HG03439 (cell line): ENCODE measurements around the gene CD82.
"Not testable (repeated sequence)": the region's sequence is repeated elsewhere in the genome, so short reads cannot be mapped to it uniquely, and the experiment has no call there.

ENCODE experiments used
- ATAC-seq: cut with Tn5 transposase; IDR thresholded peaks from one replicate; pipeline ENCODE4 v1.9.1; 2021; ENCODE audit warnings: mild to moderate bottlenecking, moderate library complexity; ENCODE audit not compliant: unreplicated experiment

CD82 gene

DNA sequence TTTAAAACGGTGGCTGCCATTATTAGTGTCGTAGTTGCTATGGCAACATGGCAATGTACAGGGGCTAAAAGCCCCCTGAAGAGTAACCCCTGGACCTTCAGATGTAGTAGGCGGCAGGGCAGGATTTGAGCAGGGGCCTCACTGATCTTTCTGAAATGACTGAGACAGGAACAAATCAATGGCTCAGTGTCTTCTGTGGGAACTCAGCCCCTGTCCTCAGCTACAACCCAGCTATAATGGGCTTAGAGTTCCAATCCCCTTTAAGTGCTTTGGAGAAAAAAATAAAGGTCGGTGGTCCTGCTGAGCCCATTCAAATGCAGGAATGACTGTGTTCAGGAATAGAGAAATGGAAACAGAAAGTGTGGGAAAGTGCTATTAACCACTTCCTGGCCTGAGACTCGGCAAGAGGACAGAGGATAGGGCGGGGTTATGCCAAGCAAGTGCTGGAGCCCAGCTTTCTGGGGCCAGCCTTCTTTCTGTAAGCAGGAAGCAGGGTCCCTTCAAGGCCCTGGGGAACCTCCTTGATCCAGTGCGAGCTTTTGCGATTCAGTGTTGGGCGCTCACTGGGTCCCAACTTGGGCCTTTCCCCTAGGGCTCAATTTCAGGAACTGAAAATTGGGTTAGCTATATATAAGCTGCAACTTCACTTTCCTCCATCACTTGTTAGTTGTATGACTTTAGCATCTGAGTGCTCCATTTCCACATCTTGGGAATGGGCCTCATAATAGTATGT lies 6.1 kb upstream of the CD82 start:
- peak; percentile 62 for ATAC-seq

DNA sequence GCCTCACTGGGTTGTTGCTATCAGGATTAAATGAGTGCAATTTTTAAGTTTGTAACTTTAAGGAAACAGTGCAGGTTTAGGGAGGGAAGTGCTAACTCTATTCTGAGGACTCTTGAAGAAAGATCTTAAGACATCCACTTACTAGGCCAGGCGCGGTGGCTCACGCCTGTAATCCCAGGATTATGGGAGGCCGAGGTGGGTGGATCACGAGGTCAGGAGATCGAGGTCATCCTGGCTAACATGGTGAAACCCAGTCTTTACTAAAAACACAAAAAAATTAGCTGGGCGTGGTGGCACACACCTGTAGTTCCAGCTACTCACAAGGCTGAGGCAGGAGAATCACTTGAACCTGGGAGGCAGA lies 5.5 kb upstream of the CD82 start:
- not testable (repeated sequence) for ATAC-seq

DNA sequence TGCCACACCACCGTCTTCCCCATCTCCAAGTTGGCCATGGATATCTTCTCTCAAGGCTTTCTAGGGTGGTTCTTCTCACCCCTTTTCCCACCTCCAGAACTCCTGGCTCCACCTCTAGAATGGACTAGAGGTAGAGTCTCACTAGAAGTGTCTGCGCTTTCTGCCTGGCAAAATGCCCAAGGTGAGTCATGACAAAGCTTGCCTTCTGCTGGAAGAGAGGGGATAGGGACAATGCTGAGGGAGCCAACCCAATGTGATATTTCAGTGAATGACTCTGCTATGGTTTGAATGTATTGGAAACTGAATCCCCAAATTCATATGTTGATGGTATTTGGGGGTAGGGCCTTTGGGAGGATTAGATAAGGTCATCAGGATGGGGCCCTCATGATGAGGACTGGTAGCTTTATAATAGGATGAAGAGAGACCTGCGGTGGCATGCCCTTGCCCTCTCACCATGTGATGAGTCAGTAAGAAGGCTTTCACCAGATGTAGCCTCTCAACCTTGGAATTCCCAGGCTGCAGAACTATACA lies 4.1 kb upstream of the CD82 start:
- no peak for ATAC-seq

DNA sequence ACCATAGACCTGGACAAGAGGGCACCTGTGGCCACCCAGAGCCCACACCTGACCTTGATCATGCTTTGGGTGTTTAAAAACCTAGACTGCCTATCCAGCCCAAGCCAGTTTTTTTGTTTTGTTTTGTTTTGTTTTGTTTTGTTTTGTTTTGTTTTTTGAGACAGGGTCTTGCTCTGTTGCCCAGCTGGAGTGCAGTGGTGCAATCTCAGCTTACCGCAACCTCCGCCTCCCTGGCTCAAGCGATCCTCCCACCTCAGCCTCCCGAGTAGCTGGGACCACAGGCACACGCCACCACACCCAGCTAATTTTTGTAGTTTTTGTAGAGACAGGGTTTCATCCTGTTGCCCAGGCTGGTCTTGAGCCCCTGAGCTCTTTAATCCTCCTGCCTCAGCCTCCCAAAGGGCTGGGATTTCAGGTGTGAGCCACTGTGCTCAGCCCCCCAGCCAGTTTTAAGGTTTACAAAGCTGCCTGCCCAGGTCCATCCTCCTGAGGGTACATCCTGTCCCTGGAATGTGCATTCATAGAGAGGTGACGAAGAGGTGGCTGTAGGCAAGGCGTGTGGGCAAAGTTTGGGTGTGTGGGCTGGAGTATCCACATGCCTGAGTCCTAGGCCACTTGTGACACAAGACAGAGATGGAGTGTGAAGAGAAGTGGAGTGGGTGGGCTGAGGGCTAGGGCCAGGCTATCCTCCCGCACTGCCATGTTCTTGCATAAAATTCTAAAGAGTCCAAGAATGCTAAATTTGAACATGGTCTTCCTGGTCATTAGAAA lies 3.3 kb upstream of the CD82 start:
- no peak for ATAC-seq

DNA sequence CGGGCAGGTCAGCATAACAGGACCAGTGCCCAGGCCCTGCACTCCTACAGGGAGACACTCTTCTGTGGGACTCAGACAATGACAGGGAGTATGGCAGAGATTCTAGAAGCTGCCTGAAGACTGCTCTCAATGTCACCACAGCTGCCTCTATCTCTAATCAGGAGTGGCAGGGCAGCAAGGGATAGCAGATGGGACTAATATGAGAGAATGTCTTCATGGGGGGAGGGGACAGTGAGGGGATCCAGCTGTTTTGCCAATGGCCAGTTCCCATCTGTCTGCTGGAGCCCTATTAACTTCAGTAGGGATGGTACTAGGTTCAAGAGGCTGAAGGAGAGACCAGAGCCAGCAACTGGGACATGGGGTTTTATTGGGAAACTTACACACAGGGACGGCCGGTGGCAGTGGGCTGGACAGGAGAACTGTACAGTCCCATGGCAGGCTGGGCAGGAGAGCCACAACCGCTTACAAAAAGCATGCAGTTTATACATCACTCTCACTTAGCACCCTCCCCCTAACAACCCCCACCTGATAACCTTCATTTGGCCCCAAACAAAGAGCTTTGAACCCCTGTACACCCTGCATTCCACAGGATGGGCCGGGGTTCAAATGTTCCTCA lies 2.5 kb upstream of the CD82 start:
- no peak for ATAC-seq

DNA sequence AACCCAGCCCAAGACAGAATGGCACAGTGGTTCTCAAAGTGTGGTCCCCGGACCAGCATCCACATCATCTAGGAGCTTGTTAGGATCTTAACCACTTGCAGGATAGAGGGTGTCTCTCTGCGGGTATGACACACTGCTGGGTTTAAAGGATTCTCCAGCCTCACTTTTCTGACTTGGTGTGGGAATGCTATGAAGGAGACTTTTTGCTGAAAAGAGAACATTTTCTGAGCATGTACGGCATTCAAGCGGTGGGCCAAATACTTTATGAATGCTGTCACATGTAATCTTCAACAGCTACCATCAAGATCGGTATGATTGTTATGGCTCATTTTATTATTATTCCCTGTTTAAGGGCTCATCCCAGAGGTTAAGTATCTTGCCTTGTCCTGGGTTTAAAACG lies 1.8 kb upstream of the CD82 start:
- no peak for ATAC-seq

DNA sequence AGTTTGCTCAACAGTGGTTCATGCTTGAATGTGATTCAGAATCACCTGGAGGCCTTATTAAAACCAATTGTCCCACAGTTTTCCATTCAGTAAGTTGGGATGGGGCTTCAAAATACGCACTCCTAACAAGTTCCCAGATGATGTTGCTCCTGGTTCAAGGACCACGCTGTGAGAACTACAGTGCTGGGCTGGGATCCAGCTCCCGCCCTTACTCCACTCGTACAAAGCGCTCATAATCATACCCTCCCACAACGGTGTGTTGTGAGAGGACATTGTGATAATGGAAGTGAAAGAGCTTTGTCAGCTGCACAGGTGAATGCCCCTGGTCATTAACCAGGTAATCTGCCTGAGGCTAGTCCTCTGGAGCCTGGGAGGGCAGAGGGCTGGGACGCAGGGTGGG lies 1.3 kb upstream of the CD82 start:
- ATAC-seq = no peak

DNA sequence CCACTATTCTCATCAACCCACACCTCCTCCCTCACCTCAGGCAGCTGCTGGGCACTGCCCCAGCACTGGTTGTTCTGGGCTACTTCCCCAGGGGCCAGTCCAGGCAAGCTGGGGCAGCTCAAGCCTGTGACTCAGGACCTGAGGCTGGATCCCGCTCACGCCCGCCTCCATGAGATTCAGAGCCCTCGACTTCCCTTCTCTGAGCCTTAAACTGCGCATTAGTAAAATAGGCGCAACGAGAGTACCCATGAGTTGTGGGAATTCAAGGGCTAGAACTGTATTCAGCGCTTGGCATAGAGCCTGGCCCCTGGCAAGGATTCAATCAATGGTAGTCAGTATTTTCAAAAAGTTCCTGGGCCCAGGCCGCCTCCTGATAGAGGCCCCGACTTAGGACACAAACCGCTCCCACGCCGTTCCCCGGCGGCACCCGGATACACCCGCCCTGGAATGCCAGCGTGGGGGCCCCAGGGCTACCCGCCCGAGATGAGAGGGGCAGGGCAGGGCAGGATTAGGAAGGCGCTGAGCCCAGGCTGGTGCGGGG lies 723 bp upstream of the CD82 start:
- no peak for ATAC-seq

DNA sequence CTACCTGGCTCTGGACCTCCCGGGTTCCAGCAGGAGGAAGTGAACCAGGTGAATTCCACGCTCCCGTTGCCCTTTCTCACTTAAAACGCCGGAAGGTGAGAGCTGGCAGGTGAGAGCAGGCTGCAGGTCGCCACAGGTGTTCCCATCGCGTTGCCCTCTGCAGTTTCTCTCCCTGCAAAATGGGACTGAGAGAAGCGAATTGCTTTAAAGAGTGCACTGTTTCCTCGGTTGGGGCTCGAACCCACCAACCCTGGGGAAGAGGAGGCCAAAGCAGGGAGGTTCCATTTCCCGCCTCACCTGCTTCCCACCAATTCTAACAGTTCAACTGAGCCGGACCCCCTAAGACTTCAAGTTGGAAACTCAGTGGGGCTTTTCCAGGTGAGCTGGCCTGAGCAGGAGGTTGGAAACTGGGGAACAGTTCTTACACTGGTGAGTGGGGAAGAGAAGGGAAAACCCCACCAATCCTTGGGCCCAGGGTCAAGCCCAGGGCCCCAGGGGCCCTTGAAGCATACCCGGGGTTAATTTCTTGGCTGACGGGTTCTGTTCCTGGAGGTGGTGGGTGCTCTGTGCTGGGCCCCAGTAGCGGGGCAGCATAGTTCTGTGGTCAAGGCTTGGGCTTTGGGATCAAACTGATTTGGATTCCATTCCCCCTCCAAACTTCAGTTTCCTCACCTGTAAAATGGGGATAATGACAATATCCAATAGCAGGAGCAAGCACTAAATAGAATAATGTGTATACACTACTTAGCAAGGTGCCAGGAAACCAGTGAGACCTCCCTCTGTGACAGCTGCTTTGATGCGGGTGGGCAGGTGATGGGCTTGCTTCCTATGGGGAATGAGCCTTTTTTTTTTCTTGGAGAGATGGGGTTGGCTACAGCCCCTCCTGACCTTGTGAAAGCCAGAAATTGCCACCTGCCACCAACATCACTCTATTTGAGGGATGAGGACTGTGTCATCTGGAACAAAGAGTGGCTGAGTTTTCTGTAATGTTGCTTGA lies 788 bp downstream of the CD82 start:
- no peak for ATAC-seq

DNA sequence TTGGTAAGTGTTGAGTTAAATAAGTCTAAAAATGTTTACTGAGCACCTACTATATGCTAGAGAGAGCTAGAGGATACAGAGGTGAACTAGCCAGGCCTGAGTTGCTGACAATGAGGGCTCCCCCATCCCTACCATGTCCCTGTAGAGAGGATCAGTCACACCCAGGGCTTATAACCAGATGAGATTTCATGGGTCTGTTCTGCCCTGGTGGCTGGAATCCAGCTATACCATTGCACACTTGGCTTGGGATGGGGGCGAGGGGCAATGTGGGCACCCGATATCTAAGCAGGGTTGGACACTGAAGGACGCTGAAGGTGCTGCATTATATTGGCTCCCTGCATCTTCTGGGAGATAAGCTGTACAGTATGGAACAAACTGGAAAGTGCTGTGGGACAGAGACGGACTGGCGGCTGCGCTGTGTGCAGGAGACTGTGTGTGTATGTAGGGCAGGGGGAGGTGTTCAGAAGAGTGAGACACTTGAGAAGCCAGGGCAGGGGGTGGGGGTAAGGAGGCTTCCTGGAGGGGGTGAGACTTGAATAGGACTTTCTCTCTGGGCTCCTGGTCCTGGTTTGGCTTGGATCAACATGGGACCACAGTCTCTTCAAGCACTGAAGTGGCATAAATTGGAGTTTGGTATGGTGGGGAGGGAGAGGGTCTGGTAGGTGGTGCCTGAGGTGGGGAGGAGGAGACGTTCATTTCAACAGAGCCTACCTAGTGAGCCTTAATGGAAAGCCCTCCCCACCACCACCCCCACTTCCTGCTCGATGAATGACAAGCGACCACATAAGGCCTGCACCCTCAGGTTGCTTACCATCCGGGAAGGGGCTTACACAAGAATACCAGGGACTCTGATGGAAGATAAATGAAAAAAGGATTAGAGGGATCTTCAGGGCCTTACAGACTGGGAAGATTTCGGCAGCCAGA lies 1.8 kb downstream of the CD82 start:
- ATAC-seq = no peak

DNA sequence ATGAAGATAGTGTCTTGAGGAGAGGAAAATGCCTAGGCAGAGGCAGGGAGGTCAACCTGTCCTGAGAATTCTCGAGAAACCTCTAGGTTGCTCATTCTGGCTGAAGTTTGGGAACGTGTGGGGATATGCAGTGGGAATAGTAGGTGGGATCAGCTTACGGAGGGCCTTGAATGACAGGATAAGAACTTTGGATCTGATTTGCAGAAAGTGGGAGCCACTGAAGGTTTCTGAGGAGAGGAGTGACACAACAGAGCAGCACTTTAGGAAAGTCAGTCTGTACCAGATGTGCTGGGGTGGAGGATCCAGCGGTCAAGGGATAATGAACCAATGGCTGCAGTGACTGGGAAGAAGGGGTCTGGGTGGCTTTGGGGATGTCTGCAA lies 2.4 kb downstream of the CD82 start:
- no peak for ATAC-seq

DNA sequence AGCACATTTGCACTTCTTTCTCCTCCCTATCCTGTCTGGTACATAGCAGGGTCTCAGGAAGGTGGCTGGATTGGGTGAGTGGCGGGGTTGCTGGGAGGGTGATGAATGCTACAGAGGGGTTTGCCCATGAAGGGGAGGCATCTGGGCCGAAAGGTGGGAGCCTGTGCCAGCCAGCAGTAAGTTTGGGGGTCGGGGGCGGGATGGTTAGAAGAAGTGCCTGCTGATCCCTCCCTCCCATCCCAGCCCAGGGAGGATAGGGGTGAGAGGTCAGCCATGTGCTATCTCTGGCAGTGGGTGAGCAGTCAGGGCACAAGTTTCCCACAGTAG lies 2.8 kb downstream of the CD82 start:
- ATAC-seq = no peak

DNA sequence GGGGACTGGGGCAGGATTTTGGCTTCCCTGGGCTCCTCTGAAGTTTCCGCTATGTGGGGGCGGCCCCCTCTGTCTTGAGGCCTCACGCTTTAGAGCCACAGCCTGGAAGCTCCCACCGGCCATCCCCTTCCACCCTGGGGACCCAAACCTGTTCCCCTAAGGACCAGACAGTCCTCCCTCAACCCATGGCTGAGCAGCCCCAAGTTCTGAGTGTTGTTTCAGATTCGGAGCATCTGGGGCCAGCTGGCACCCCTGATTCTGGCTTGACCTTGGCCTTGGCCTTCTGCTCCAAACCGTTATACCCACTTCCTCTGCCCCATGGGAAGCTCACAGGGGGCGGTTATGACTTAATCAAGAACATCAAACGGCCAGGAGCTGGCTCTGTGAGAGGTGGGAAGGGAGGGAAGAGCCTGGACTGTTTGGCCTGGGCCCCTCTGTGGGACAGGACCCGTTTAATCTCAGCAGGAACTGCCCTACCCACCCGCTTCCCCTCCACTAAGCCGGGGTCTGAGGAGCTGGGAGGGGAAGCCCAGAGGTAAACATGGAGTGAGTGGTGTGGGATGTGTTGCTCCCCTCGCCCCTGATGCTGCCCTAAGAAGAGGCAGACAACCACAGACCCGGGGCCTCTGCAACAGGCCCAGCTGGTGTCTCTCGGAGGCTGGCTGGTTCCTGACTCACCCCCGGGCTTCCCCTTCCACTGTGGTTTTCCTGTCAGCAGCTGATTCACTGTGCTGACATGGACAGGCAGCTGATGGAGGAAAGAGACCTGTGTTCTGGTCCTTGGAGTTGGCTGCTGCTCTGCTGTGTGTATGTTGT lies 3.4 kb downstream of the CD82 start:
- ATAC-seq = peak; percentile 37

DNA sequence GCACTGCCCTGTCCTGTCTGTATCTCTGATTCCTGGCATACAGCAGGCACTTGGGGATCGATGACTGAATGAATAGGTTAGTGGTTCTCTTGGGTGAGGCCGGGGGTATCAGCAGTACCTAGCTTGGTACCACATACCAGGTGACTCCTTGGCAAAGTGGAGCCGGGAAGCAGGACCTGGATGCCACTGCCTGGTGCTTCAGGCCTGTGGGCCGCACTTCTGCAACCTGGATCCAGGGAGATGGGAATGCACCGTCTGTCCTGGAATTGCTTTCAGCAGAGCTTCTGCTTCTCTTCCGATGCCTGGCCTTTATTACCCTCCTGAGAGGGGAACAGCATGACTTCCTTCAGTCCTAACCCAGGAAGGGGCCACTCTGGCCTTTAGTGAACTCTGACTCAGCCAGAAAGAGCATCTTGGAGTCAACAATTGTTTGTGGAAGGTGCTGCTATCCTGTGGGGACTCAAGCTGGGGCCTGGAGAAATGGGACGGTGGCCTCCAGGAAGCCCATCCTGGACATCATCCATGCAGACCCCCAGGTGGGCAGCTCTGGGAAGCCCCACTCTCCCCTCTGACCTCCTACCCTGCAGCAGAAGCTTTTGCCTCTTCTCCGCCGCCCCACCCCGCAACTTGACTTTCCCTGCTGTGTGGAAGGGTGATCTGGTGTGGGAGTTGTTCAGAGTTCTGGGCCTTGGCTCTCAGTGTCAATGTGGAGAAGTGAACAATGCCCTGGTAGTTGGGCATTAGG lies 5.1 kb downstream of the CD82 start:
- ATAC-seq = no peak

DNA sequence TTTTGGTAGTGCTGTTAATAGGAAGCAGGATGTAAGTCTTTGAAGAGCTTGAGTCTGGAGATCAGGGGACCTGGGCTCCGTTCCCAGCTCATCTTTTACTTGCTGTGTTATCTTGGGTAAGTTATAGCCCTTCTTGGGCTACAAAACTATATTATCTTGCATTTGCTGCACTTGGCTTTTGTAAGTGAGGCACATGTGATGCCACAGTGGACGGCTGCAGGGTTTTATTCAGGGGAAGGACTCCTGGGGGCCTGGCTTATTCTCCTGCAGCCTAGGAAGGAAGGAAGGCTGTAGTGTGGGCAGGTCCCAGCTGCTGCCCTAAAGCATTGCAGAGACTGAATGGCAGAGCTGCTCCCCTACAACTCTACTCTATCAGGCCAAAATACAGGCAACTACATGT lies 6.4 kb downstream of the CD82 start:
- ATAC-seq = no peak

DNA sequence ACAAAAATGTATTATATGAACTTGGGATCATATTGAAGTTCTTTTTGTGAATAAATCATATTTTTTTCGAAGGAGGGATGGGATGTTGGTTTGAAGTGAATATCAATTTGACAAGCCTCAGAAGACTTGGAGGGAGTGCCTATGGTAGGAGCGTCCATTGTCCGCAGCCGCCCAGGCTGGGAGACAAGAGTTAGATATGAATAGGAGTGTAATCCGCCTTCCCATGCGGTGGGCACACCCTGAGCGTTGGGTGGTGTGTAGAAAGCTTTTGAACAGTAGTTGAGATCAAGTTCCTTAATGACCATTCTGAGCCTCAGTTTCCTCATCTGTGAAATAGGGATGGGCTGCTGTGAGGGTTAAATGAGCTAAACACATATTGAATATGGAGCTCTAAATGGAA lies 7.0 kb downstream of the CD82 start:
- no peak for ATAC-seq

DNA sequence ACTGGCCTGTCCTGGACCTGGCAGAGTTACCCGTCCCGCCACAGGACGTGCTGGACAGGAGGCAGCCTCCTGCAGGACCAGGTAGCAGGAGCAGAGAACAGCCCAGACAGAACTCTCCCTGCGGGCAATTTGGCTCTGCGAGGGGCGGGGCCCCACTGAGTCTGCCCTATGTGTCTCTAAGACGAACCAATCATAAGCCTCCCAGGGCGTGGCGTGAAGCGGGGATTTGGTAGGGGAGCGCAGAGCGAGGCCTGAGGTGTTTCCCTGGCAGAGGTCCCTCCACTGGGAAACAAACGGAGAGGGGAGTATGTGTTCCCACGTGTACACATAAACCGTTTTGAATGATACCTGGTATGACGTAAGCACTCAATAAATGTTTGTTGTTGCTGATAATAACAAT lies 7.4 kb downstream of the CD82 start:
- no peak for ATAC-seq

DNA sequence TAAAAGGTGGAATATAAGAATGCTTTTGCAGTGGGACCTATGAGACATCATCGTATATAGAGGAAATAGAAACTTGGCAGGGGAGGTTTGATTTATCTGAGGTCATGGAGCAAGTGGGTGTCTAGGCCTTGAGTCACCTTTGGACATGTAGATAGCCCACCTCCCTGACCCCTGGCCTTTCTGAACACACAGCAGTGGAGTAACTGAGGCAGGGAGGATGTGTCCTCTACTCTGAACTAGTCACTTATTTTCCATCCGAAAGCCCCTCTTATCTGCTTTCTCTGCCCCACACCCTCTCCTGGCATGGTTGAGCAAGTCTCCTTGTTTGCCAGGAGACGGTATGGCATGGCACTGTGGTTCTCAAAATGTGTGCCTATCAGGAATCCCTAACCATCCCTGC lies 7.9 kb downstream of the CD82 start:
- ATAC-seq = no peak
